Activated CD8-positive, alpha-beta memory T cell treated with anti-CD3 and anti-CD28 coated beads, Interleukin-2, amount 50 U/mL, for 48 hours (primary cell): ENCODE data around the gene NANOS1.

ENCODE experiments used
- DNase-seq: peaks from one replicate; pipeline ENCODE4 v3.0.0-alpha.2; 2020

The NANOS1 gene

GRCh38 chr10:119061926-119062325 is 32.4 kb downstream of the NANOS1 start:
- no peak for DNase-seq

GRCh38 chr10:119070395-119071165 is 41.1 kb downstream of the NANOS1 start:
- no peak for DNase-seq

- DNase-seq, result no peak
These were observed 44.1 kb downstream of the NANOS1 start for GRCh38 chr10:119073584-119073983.

- no peak for DNase-seq
These were observed 49.1 kb downstream of the NANOS1 start for GRCh38 chr10:119078422-119079179.

- DNase-seq, result peak; percentile 84
These were observed 50.3 kb downstream of the NANOS1 start for GRCh38 chr10:119079599-119080520.

- peak; percentile 97 for DNase-seq
These were observed 51.2 kb downstream of the NANOS1 start, which contains the start of gene EIF3A for GRCh38 chr10:119080521-119081259. EIF3A (minus strand) TSS chr10:119080817; CDS start chr10:119080676, 141 bp downstream.
